HG03039 (cell line): ENCODE results near the gene PHLPP1.

ENCODE experiments used
- ATAC-seq: cut with Tn5 transposase; IDR thresholded peaks from one replicate; pipeline ENCODE4 v1.9.1; 2021; ENCODE audit warnings: mild to moderate bottlenecking, moderate library complexity; ENCODE audit not compliant: unreplicated experiment

Gene PHLPP1

GRCh38 chr18:62842898-62843297 lies 127.6 kb downstream of the PHLPP1 start:
- no peak for ATAC-seq

GRCh38 chr18:62844850-62845643 lies 129.7 kb downstream of the PHLPP1 start:
- peak; percentile 60 for ATAC-seq

- ATAC-seq: no peak
These were observed 131.0 kb downstream of the PHLPP1 start for GRCh38 chr18:62846313-62846712.

- no peak for ATAC-seq
These were observed 131.7 kb downstream of the PHLPP1 start for GRCh38 chr18:62847081-62847480.

- ATAC-seq: no peak
These were observed 133.6 kb downstream of the PHLPP1 start for GRCh38 chr18:62848946-62849345.

- no peak for ATAC-seq
These were observed 135.4 kb downstream of the PHLPP1 start for GRCh38 chr18:62850619-62851306.

- no peak for ATAC-seq
These were observed 137.5 kb downstream of the PHLPP1 start for GRCh38 chr18:62852851-62853250.

- ATAC-seq: no peak
These were observed 141.0 kb downstream of the PHLPP1 start for GRCh38 chr18:62856294-62856693.

- no peak for ATAC-seq
These were observed 142.1 kb downstream of the PHLPP1 start for GRCh38 chr18:62857263-62857976.

GRCh38 chr18:62860062-62860461 lies 144.7 kb downstream of the PHLPP1 start:
- no peak for ATAC-seq

GRCh38 chr18:62862466-62862865 lies 147.1 kb downstream of the PHLPP1 start:
- ATAC-seq: no peak

- ATAC-seq: no peak
These were observed 148.2 kb downstream of the PHLPP1 start for GRCh38 chr18:62863579-62864001.

GRCh38 chr18:62865498-62865897 lies 150.2 kb downstream of the PHLPP1 start:
- no peak for ATAC-seq

GRCh38 chr18:62867534-62867933 lies 152.2 kb downstream of the PHLPP1 start:
- no peak for ATAC-seq

- ATAC-seq: no peak
These were observed 153.3 kb downstream of the PHLPP1 start for GRCh38 chr18:62868645-62869044.

GRCh38 chr18:62870643-62871042 lies 155.3 kb downstream of the PHLPP1 start:
- no peak for ATAC-seq

GRCh38 chr18:62875323-62875722 lies 160.0 kb downstream of the PHLPP1 start:
- ATAC-seq: no peak

GRCh38 chr18:62876111-62876510 lies 160.8 kb downstream of the PHLPP1 start:
- ATAC-seq: no peak

- ATAC-seq: no peak
These were observed 161.5 kb downstream of the PHLPP1 start for GRCh38 chr18:62876828-62877227.

GRCh38 chr18:62877411-62878221 lies 162.3 kb downstream of the PHLPP1 start:
- ATAC-seq: no peak

GRCh38 chr18:62878305-62878704 lies 163.0 kb downstream of the PHLPP1 start:
- no peak for ATAC-seq
